ENCODE data around the gene CD93.

CD93 gene

DNA sequence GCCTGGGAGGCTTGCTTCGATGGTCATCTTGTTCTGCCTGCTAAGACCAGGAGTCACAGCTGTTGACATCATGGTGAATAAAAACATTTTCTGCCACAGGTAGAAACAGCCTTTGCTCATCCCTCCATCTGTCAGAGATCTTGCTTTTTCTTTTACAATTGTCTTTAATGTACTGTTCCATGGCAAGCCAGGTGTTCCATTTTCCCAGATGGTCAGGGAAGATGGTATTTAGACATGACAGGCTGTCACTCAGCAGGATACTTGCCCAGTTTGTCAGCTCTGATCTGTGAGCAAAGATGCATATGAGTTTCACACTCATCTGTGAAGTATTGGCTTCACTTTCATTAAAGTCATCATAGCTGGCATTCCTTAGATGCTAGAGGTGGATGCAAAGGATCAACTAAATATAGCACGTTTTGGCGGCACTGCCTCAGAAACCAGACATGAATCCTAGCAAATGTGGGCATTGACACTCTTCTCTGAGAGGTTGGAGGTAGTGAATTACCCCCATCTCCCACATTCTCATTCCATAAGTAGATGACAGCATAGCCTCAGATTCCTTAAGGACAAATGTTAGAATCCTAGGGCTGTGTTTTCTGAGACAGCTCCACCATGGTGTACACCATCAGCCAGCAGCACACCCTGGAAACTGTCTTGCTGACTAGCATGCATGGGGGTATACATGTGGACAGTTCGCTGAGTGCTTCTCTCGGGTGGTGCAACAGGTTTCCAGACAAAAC, 46.8 kb downstream of the CD93 start:
- TF ChIP-seq, protein P1, sequence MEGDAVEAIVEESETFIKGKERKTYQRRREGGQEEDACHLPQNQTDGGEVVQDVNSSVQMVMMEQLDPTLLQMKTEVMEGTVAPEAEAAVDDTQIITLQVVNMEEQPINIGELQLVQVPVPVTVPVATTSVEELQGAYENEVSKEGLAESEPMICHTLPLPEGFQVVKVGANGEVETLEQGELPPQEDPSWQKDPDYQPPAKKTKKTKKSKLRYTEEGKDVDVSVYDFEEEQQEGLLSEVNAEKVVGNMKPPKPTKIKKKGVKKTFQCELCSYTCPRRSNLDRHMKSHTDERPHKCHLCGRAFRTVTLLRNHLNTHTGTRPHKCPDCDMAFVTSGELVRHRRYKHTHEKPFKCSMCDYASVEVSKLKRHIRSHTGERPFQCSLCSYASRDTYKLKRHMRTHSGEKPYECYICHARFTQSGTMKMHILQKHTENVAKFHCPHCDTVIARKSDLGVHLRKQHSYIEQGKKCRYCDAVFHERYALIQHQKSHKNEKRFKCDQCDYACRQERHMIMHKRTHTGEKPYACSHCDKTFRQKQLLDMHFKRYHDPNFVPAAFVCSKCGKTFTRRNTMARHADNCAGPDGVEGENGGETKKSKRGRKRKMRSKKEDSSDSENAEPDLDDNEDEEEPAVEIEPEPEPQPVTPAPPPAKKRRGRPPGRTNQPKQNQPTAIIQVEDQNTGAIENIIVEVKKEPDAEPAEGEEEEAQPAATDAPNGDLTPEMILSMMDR (IDR thresholded peaks at IDR 0.05) = no peak
- no peaks in the 10 kb centered on the region for H3K9me3 ChIP-seq (ENCODE audit: control insufficient read depth, low read length)

DNA sequence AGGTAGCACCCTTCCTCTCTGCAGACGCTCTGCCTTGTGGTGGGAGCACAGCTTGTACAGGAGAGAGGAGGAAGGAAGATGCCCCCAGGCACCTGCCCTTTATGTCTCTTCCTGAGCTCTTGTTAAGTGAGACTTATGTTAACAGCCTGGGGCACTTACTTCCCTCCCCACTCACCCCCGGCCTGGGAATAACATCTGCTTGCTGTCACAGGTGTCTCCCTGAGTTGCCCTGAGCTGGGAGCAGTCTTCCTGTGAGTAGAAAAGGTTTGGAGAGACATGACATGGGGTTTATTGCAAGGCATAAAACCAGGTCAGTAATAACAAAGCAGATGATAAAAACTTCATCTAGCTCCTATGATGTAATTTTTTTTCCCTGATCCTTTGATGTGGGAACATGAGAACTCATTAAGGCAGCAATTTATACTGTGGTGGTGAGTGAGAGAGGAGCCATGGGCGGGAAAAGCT, 49.1 kb downstream of the CD93 start:
- TF ChIP-seq, protein P1 (IDR thresholded peaks at IDR 0.05) = no peak
- Histone ChIP-seq H3K4me3 (ENCODE audit: low read depth, low read length) (no peak overlapping the region), H3K27ac (no peak overlapping the region), H3K36me3 (ENCODE audit: control insufficient read depth, insufficient read depth, low read length) (no peaks in the 10 kb centered on the region), H3K27me3 (ENCODE audit: control insufficient read depth, insufficient read depth, low read length) (no peaks in the 10 kb centered on the region), H3K9ac (no peak overlapping the region), H3K4me1 (no peaks in the 10 kb centered on the region), H3K9me3 (ENCODE audit: control insufficient read depth, low read length) (no peaks in the 10 kb centered on the region), H3K4me2 (ENCODE audit: low read length) (no peak overlapping the region), H2AFZ (no peak overlapping the region), H3K79me2 (no peaks in the 10 kb centered on the region)

More for the DNA sequence above, 46.8 kb downstream of the CD93 start:
- no peaks in the 10 kb centered on the region for H3K79me2 ChIP-seq
- no peak overlapping the region for H3K27ac ChIP-seq
- H2AFZ ChIP-seq = no peak overlapping the region
- H3K27me3 ChIP-seq (ENCODE audit: control insufficient read depth, insufficient read depth, low read length) = no peaks in the 10 kb centered on the region
- no peak overlapping the region for H3K9ac ChIP-seq
- H3K4me2 ChIP-seq (ENCODE audit: low read length) = no peak overlapping the region
- H3K36me3 ChIP-seq (ENCODE audit: control insufficient read depth, insufficient read depth, low read length) = no peaks in the 10 kb centered on the region
- H3K4me3 ChIP-seq (ENCODE audit: low read depth, low read length) = no peak overlapping the region
- no peaks in the 10 kb centered on the region for H3K4me1 ChIP-seq

DNA sequence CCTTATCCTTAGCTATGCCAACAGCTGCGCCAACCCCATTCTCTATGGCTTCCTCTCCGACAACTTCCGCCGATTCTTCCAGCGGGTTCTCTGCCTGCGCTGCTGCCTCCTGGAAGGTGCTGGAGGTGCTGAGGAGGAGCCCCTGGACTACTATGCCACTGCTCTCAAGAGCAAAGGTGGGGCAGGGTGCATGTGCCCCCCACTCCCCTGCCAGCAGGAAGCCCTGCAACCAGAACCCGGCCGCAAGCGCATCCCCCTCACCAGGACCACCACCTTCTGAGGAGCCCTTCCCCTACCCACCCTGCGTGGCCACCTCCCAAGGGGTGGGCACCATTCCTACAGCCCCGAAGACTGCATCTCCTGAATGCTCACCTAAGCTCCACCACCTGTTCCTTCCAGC, 49.8 kb downstream of the CD93 start:
- Histone ChIP-seq H3K9me3 (ENCODE audit: control insufficient read depth, low read length) (no peaks in the 10 kb centered on the region), H3K4me1 (no peaks in the 10 kb centered on the region), H2AFZ (no peak overlapping the region), H3K36me3 (ENCODE audit: control insufficient read depth, insufficient read depth, low read length) (no peaks in the 10 kb centered on the region), H3K27me3 (ENCODE audit: control insufficient read depth, insufficient read depth, low read length) (no peaks in the 10 kb centered on the region), H3K27ac (no peak overlapping the region), H3K79me2 (no peaks in the 10 kb centered on the region), H3K4me2 (ENCODE audit: low read length) (no peak overlapping the region), H3K4me3 (ENCODE audit: low read depth, low read length) (no peak overlapping the region), H3K9ac (no peak overlapping the region)
- TF ChIP-seq, protein P1 (IDR thresholded peaks at IDR 0.05) = no peak

DNA sequence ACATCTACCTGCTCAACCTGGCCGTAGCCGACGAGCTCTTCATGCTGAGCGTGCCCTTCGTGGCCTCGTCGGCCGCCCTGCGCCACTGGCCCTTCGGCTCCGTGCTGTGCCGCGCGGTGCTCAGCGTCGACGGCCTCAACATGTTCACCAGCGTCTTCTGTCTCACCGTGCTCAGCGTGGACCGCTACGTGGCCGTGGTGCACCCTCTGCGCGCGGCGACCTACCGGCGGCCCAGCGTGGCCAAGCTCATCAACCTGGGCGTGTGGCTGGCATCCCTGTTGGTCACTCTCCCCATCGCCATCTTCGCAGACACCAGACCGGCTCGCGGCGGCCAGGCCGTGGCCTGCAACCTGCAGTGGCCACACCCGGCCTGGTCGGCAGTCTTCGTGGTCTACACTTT, 50.4 kb downstream of the CD93 start:
- Histone ChIP-seq H3K4me1 (no peaks in the 10 kb centered on the region), H3K4me3 (ENCODE audit: low read depth, low read length) (no peak overlapping the region), H3K4me2 (ENCODE audit: low read length) (no peak overlapping the region), H3K79me2 (no peaks in the 10 kb centered on the region), H3K27me3 (ENCODE audit: control insufficient read depth, insufficient read depth, low read length) (no peaks in the 10 kb centered on the region), H3K27ac (no peak overlapping the region), H3K36me3 (ENCODE audit: control insufficient read depth, insufficient read depth, low read length) (no peaks in the 10 kb centered on the region), H3K9ac (no peak overlapping the region), H3K9me3 (ENCODE audit: control insufficient read depth, low read length) (no peaks in the 10 kb centered on the region), H2AFZ (no peak overlapping the region)
- TF ChIP-seq, protein P1 (IDR thresholded peaks at IDR 0.05) = no peak
